GM19397 (cell line): ENCODE data around the gene NKD1.

ENCODE experiments used
- ATAC-seq: cut with Tn5 transposase; IDR thresholded peaks from one replicate; pipeline ENCODE4 v1.9.1; 2021; ENCODE audit warnings: mild to moderate bottlenecking, moderate library complexity; ENCODE audit not compliant: unreplicated experiment

Gene NKD1

DNA sequence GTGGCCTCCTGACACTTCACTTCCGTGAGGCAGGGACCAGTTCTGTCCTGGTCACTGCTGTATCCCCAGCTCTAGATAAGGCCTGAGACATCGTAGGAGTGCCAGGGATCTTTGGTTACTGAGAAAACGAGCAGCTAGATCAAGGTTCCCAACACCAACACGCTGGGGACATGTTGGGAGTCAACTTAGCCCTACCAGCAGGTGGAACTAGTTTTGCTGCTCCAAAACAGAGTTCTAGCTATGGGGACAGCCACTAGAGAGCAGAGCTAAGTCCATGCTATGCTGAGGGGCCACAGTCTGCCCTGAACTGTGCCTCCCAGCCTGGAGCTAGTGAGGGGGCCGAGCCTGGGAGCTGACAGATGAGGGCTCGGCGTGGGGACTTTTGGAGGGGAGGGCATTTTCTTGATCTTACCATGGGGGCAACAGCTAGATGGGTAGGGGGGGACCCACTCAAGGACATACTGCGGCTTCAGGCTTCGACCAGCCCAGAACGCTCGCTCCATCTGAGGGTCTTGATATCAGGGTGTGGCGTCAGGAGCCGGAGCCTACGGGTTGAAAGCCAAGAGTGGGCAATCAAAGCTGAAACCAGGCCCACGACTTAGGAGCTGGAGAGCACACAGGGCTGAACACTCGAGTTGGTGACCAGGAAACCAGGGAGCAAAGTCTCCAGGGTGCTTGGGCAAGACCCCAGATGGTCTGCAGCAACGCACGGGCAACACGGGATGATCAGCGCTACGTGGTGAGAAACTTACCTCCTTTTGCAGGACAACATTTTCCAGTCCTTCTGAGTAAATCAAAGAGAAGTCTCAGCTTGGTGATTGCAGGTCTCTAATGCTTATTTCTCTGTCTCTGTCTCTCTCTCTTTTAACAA, 119.5 kb downstream of the NKD1 start:
- ATAC-seq = no peak

DNA sequence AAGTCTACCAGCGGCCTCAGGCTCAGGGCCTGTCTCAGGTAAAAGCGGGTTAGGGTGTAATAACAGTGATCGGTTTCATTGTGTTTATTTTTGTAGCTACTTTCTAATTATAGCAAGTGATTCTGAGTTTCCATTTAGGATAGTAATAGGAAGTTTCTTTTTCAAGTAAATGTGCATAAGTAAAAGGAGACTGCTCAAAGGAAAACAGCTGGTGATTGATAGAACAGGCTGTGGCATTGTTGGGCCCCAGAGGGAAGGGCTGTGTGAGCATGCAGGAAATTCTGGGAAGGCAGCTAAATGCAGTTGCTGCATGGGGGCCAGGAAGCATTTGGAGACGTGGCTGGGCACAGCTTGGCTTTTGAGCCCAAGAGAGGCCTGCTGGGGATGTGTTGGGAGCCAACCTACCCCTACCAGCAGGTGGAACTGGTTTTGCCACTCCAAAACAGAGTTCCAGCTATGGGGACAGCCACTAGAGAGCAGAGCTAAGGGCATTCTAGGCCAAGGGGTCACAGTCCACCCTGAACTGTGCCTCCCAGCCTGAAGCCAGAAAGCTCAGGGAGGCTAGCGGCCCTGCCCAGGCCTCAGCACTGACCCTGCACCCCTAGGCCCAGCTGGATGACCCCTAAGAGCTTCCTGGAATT, 120.3 kb downstream of the NKD1 start:
- ATAC-seq = no peak

DNA sequence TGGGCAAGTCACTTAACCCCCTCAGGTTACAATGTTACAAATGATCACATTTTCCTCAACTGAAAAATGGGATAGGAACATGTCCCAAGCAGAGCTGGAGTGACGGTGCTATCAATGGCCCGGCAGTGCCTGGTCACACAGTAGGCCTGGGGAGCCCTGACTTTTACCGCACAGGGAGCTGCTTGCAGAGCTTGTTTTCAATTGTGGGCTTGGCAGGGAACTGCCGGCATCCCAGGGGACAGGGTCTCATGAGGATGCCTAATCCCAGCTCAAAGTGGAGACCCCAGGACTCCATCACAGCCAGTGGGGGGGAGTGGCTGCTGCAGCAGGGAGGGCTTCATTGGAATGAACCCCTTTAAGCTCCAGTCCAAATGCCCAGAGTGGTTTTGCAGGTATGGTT, 121.5 kb downstream of the NKD1 start:
- no peak for ATAC-seq

DNA sequence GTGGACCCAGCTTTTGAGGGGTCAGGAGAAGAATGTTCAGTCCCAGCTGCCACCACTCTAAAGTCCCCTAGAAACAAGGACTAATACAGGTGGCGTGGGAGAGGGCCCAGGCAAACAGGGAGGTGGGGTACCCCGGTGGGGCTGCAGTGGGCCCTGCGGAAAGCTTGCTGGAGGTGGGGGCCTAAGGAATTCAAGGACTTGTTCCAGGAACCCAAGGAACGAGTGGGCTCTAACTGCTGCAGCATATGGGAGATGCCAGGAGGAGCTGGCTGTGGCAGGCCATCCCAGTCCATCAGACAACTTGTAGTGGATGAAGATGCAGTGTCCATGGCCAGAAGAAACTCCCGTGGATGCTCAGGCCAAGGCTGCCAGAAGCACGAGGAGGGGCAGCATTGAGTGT, 122.3 kb downstream of the NKD1 start:
- no peak for ATAC-seq

DNA sequence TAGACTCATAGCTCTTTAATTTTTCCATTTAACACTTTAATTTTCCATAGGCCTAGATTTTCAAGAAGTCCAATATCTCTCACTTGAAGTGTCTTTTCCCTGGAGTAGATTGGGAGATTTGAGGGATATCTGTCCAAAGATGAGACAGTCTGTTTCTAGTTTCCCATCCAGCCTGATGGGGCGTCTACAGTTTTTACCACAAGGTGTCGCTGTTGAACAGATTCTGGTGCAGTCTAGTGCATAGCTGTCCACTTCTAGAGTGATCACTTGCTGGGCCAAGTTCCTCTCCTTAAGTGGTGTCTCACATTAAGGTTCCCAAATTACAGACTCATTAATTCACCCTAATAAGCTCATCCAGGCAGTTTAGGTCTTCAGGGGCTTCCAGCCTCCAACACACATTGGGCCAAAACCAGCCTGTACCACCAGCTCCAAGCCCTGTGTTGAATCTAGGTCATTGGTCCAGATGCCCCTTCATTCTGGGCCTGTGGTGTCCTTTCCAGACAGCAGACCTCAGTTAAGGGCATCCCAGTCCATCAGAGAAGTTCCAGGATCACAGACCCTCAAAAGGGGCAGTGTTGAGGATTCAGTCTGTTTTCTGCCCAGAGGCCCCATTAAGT, 123.6 kb downstream of the NKD1 start:
- ATAC-seq = no peak

DNA sequence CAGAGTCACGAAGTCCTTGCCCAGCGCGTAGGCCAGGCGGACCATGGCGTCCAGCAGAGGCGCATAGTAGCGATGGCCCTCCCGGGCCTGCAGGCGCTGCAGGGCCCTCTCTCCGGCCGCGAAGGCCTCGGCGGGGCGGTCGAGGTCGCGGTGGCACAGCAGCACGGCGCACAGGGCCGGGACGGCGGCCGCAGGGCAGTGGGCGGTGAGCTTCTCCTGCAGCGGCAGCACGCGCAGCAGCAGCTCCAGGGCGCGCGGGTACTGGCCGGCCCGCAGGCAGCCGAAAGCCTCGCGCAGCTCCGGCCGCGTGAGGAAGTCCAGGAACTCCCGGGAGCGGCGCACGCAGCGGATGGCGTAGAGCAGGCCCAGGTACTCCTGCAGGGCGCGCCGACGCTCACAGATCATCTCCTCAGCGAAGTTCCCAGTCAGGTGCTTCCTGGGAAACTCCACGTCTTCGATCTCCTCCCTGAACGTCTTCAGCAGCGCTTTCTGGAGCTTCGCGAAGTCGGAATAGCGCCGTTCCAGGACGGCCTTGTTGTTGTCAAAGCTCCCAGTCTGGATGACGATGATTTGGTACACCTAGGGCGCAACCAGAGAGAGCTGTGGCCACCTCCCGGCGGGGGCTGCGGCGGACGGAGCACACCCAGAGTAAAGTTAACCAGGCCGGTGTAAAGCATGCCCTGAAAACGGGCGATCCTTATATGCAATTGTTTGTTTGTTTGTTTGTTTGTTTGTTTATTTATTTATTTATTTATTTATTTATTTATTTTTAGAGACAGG, 125.5 kb downstream of the NKD1 start:
- ATAC-seq = no peak

DNA sequence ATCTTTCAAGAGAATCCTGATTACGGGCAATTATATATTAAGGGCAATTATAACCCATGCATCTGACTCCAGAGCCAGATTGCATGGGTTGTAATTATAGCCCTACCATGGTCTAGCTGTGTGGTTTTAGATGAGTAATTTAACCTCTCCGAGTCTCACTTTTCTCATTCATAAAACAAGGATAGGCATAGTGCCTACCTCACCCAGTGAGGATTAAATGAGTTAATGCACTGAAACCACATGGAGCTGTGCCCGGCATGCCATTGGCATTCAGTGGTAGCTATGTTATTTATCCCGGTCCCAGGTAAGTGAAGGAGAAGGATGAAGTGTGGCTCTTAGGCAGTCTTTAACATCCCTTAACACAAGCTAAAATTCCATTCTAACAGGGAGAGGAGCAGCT, 126.6 kb downstream of the NKD1 start:
- no peak for ATAC-seq

DNA sequence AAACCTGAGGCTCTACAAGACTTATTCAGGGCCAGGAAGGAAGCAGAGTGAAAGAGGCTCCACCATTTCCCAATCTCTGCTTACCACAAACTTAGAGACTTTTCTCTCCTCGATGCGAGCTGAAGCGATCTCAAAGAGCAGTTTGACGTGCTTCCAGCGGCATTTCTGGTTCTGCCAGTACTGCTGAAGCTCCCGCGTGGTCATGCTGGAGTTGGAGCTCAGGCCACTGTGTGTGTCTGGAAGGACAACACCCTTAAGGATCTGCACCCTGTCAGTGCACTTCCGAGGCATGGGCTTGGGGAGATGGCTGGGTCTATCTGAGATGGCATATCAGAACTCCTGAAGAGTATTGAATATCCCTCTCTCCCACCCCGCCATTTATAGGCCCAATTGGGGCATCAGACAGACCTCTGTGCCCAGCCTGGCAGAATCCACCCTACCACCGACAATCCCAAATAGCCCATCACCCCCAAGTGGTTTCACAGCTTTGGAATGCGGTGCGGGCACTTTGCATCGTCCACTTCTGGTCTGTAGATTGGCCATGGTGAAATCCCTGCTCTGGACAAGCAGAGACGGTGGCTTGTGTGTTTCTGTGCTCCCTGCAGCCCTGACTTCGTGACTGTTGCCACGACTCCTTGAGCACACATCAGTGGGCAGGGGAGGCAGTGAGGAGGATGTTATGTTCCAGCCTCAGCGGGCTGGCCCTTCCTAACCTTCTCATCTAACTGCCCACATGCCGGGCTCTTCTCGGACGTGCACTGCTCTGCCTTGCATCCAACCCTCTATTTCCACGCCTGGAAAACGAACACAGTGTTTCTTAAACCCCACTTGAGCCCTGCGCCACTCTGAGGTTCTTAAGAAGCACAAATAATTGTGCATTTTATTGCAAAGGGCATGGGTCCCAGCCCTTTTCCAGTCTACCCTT, 127.8 kb downstream of the NKD1 start:
- ATAC-seq = no peak

DNA sequence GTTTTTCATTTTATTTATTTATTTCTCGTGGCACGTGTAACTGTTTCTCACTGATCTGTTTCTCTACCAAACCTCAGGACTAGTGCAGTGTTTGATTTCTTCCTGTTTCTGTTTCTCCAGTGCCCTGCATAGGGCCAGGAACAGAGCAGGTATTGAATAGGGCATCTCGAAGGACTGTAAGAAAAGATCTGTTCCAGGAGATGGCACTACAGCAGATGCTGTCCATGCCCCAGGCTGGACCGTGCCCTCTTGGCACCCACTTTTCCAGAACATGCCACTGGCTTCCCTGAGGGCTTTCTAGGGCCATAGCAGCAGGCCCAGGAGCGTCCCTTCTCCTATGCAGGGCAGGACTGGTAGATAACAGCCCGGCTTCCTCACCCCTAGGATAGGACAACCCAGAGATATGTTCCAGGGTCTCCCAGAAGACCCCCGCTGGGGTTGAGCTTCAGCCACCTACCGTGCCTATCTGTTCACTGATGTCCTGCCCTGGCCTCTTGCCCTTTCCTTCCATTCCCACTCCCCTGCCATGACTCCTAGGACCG, 128.6 kb downstream of the NKD1 start:
- ATAC-seq = no peak

DNA sequence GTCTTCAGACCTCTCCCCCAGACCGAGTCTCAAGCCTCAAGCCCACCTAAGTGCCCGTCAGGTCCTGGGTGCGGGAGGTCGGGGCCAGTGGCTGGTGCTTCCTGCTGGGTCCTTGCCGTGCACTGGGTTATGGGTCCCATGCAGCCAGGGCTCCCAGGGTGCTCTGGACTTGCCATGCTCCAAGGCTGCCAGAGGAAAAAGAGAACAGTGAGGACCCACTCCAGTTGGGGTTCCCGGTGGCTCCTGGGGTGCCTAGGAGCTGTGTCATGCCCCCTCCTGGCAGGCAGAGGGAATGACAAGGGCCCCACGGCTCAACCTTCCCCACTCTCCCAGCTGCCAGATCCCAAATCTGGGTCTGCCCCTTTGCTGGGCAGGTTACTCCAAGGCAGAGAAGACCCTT, 129.2 kb downstream of the NKD1 start:
- no peak for ATAC-seq

DNA sequence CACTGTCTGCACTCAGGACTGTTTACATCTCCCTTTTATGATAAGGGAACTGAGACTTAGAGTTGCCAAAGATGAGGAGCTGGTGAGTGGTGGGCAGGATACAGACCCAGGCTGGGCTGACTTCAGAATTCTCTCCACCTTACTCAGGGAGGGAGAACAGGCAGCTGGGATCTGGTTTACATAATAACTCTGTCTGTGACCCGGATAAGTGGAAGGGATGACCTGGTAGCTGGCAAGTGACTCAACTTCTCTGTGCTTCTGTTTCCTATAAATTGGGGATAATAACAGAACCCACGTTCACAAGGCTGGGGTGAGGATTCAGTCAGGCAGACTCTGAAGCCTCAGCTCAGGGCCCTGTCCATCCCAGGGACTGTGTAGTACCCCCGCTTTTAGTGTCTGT, 130.3 kb downstream of the NKD1 start:
- ATAC-seq = no peak

DNA sequence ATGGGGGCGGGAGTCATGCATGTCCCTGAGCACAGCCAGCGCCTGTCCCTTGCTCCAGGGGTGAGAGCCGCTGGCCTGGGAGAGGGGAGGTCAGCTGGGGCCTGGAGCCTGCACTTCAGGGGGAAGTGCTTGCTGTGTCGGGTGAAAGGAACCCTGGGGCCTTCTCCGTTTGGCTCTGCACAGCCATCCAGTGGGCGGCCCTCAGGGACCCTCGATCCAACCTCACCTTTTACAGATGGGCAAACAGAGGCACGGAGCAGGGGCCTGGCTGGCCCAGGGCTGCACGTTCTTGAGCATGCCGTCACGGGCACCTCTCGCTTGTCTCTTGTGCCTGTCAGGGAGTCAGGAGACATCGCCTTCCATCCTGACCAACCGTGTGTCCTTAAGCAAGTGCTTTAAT, 131.1 kb downstream of the NKD1 start:
- no peak for ATAC-seq

DNA sequence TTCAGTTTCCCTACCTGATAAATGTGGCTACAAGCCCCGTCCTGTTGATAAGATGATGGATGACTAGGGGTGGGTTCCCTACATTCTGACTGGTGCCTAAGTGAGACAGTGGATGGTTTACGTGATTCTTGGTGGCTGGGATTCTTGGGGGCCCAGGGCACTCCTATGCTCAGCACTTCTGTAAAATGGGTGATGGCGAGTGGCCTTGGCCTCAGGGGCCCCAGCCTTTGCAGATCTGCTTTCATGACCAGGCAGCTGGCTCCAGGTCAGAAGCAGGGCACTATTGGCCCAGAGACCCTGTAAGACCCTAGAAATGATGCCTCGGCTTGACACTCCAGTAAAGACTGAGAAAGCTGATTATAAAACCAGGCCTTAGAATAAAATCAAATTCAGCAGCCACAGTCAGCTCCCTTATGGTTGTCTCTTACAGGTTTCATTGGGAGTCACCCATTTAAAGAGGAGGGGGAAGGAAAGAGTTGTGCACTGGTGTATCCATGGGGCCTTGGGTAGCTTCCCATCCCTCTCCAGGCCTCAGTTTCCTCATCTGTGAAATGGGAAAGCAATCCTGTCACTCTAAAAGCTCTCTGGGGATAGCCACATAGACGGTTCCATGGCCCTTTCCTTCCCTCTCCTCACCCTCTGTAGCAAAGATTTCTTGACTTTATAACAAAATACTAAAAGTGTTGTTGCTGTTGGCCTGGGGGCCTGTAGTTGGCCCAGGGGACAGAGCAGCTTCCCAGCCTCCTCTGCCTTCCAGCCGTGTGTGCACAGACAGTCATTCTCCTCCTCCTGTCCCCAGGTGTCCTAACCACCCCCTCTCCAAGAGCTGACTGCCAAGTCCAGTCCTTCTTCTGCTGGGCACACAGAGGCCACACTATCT, 131.7 kb downstream of the NKD1 start:
- no peak for ATAC-seq

DNA sequence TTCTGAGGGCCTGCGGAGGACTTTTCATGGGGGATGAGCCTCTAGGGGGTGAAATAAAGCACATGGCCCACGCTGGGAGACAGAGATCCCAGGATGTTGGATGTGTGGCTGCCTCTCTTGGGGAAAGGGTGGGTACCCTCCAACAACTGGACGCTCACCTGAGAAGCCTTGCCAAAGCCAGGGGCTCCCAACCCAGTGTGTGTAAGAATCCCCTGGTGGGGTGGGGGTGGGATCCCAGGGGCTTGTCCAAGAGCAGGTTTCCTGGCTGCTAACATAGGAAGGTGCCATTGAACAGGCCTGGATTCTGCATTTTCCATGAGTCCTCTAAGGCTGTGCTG, 132.3 kb downstream of the NKD1 start:
- ATAC-seq = no peak

DNA sequence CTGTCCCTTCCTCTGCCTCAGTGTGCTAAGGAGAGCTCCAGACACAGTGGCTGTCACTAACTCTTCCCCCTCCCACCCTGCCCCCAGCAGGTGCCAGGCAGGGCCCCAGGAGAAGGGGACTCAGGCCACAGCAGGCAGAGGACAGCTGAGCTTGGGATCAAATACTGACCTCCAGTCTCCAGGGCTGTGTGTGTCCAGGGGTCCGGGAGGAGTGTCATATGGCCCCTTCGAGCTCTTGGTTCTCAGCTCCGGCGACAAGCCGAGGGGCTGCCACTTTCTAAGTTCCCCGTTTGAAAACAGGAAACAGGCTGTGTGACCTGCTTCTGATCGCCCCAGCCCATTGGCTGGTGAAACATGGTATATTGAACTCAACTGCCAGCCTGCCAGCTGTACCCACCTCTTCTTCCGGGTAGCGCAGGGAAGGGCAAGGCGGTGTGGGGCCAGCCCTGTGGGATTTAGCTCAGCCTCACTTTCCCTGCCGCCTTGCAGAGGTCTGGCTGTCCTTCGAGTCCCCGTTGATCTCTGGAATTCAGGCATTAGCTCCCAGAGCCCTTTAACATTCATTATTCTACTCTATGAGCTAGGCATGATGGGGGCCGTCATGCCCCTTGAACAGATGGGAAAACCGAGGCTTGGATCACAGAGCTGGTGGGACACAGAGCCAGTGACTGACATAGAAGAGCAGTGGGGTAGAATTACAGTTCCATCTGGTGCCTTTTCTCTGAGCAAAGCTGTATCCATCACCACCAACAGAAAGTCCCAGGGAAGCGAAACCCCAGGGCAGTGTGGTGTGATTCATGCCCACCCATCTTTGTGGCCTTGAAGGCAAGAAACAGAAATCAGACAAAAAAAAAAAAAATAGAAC, 133.1 kb downstream of the NKD1 start, which contains the start of gene SNX20:
TSS of gene SNX20 (minus strand) at position 292 of the 865 bp plus-strand sequence. CDS start 3,786 bp downstream, outside the sequence.
- ATAC-seq = peak; percentile 47

DNA sequence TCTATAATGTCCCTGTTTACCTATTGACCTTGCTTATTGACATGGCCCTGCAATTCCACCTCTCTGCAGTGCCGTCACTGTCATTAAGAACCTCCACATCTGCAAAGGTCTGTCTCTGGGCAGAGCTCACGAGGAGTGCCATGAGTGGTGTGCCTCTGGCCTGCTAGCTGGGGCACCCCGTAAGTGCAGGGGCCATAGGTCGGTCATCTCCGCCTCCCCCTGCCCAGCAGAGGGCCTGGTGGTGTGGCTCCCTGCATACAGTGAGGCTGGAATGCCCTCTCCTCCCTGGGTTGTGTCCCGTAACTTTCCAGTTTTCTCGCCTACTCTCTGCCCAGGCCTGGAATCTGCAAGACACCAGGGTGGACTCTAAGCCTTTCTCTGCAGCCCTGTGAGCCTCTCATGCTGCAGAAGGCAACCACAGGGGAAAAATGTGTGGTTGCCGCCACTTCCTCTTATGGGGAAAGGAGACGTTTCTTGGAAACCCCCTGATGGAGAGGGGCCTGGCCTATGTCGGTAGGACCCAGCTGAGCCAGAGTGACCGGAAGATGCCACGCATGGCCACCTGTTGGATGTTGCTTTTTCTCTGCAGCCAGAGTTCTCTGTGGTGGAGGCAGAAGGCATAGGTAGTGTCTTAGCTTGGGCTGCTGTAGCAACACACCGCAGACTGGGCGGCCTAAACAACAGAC, 135.6 kb downstream of the NKD1 start:
- ATAC-seq = peak; percentile 68

DNA sequence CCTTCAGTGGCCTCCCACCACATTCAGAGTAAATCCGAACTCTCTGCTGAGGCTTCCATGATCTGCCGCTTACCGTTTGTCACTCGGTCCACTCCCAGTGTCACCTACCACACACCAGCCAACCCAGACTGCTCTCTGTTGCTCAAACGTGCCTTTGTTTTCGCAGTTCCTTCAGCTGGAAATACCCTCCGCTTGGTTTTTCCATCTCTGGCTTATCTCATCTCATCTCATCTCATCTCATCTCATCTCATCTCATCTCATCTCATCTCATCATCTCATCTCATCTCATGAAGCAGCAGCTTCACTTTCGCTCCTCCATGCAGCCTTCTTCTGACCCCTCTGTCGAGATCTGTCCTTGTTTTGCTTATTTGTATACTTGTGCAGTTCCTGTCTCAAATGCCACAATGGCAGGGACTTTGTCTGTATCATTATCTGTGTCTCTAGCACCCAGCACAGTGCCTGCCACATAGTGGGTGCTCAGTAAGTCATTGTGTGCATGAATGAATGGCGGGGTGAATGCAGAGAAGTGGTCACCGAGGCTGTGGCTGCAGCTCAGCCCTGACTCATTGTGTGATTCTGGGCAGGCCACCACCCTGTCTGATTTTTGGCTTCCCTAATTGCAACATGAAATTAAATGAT, 136.7 kb downstream of the NKD1 start:
- no peak for ATAC-seq
